MM.1S (cell line): ENCODE data around the gene TMEFF2.

ENCODE experiments used
- DNase-seq: peaks from one replicate; pipeline ENCODE4 v3.0.0-alpha.2; 2015
- H2AFZ ChIP-seq: fragments of 300-600 bp; sonication (generic); 2 replicates; pipeline ENCODE4 v1.6.0; 2016; ENCODE audit warnings: antibody characterized with exemption, low read length
- H3F3A ChIP-seq: fragments of 300-600 bp; sonication (generic); 2 replicates; pipeline ENCODE4 v1.6.1; 2016; ENCODE audit warnings: mild to moderate bottlenecking, antibody characterized with exemption, low read length, moderate library complexity, mixed read lengths; ENCODE audit not compliant: insufficient read depth
- H3K27ac ChIP-seq: fragments of 300-600 bp; sonication (generic); 2 replicates; pipeline ENCODE4 v1.5.1; 2016; ENCODE audit warnings: mild to moderate bottlenecking, low read length
- H3K27me3 ChIP-seq: fragments of 300-600 bp; sonication (generic); replicated peaks from 2 replicates; pipeline ENCODE4 v1.6.0; 2016; ENCODE audit warnings: low read length; ENCODE audit not compliant: insufficient read depth
- H3K36me3 ChIP-seq: fragments of 300-600 bp; sonication (generic); replicated peaks from 2 replicates; pipeline ENCODE4 v1.6.1; 2016; ENCODE audit warnings: mild to moderate bottlenecking, low read length, mixed read lengths; ENCODE audit not compliant: insufficient read depth
- H3K4me1 ChIP-seq: fragments of 300-600 bp; sonication (generic); 2 replicates; pipeline ENCODE4 v1.6.1; 2016; ENCODE audit warnings: low read length, mixed read lengths
- H3K4me2 ChIP-seq: fragments of 300-600 bp; sonication (generic); 2 replicates; pipeline ENCODE4 v1.6.0; 2016; ENCODE audit warnings: low read depth, low read length
- H3K4me3 ChIP-seq: fragments of 300-600 bp; sonication (generic); 2 replicates; pipeline ENCODE4 v1.5.1; 2016; ENCODE audit warnings: low read length, mixed read lengths
- H3K79me2 ChIP-seq: fragments of 300-600 bp; sonication (generic); 2 replicates; pipeline ENCODE4 v1.6.1; 2016; ENCODE audit warnings: mixed run types, low read length, mixed read lengths
- H3K9ac ChIP-seq: fragments of 300-600 bp; sonication (generic); 2 replicates; pipeline ENCODE4 v1.6.1; 2016; ENCODE audit warnings: low read length, mixed read lengths
- H3K9me2 ChIP-seq: fragments of 300-600 bp; sonication (generic); replicated peaks from 2 replicates; pipeline ENCODE4 v1.6.1; 2016; ENCODE audit warnings: mild to moderate bottlenecking, low read length, mixed read lengths; ENCODE audit not compliant: insufficient read depth
- H3K9me3 ChIP-seq: fragments of 300-600 bp; sonication (generic); replicated peaks from 2 replicates; pipeline ENCODE4 v1.6.1; 2016; ENCODE audit warnings: mild to moderate bottlenecking, low read length, mixed read lengths; ENCODE audit not compliant: insufficient read depth
- H4K20me1 ChIP-seq: fragments of 300-600 bp; sonication (generic); 2 replicates; pipeline ENCODE4 v1.6.1; 2016; ENCODE audit warnings: mild to moderate bottlenecking, low read length, moderate library complexity, mixed read lengths; ENCODE audit not compliant: insufficient read depth
- CTCF ChIP-seq: fragments of 300-600 bp; sonication (generic); IDR thresholded peaks from 2 replicates; pipeline ENCODE4 v1.5.1; 2016; ENCODE audit warnings: antibody characterized with exemption, low read length, mixed read lengths
- EZH2 ChIP-seq: fragments of 300-600 bp; sonication (generic); optimal IDR thresholded peaks from 2 replicates; pipeline ENCODE3; 2017; ENCODE audit warnings: low read depth, mild to moderate bottlenecking, antibody characterized with exemption, low read length, mixed read lengths
- EZH2phosphoT487 ChIP-seq: fragments of 300-600 bp; sonication (generic); IDR thresholded peaks from 2 replicates; pipeline ENCODE4 v1.6.1; 2018; ENCODE audit warnings: antibody characterized with exemption, low read length

Gene TMEFF2

GRCh38 chr2:191968120-191968519 is 226.6 kb downstream of the TMEFF2 start:
- no peak for DNase-seq
- no peak for TF ChIP-seq EZH2
- TF ChIP-seq CTCF: no peak
- TF ChIP-seq EZH2phosphoT487: no peak
- no peaks in the 10 kb centered on the region for H3K9me2 ChIP-seq
- H4K20me1 ChIP-seq: no peaks in the 10 kb centered on the region
- H3K36me3 ChIP-seq: no peaks in the 10 kb centered on the region
- H3K79me2 ChIP-seq: no peaks in the 10 kb centered on the region
- H3K9ac ChIP-seq: no peak overlapping the region
- H3K9me3 ChIP-seq: no peaks in the 10 kb centered on the region
- H3F3A ChIP-seq: no peaks in the 10 kb centered on the region
- H3K4me2 ChIP-seq: no peak overlapping the region
- H3K4me3 ChIP-seq: no peak overlapping the region
- H2AFZ ChIP-seq: no peak overlapping the region
- H3K27ac ChIP-seq: no peak overlapping the region
- H3K4me1 ChIP-seq: no peaks in the 10 kb centered on the region
- H3K27me3 ChIP-seq: no peaks in the 10 kb centered on the region

- Histone ChIP-seq H3K4me3 (no peak overlapping the region), H3K4me1 (no peaks in the 10 kb centered on the region), H3K9me3 (no peaks in the 10 kb centered on the region), H3K27me3 (no peaks in the 10 kb centered on the region), H3K36me3 (no peaks in the 10 kb centered on the region), H3K4me2 (no peak overlapping the region), H4K20me1 (no peaks in the 10 kb centered on the region), H3K9me2 (no peaks in the 10 kb centered on the region), H2AFZ (no peak overlapping the region), H3K9ac (no peak overlapping the region), H3K79me2 (no peaks in the 10 kb centered on the region), H3K27ac (no peak overlapping the region), H3F3A (no peaks in the 10 kb centered on the region)
- no peak for TF ChIP-seq CTCF
- no peak for TF ChIP-seq EZH2
- no peak for TF ChIP-seq EZH2phosphoT487
- no peak for DNase-seq
Measured at GRCh38 chr2:191965733-191966132, 229.0 kb downstream of the TMEFF2 start.

GRCh38 chr2:191961556-191961955 is 233.2 kb downstream of the TMEFF2 start:
- no peaks in the 10 kb centered on the region for H3K79me2 ChIP-seq
- H3K27ac ChIP-seq: no peak overlapping the region
- no peak overlapping the region for H3K4me2 ChIP-seq
- H3K4me1 ChIP-seq: no peaks in the 10 kb centered on the region
- H2AFZ ChIP-seq: no peak overlapping the region
- no peaks in the 10 kb centered on the region for H3K9me2 ChIP-seq
- no peak for DNase-seq
- H3K4me3 ChIP-seq: no peak overlapping the region
- H3F3A ChIP-seq: no peaks in the 10 kb centered on the region
- H3K9me3 ChIP-seq: no peaks in the 10 kb centered on the region
- no peak for TF ChIP-seq EZH2phosphoT487
- TF ChIP-seq CTCF: no peak
- no peak for TF ChIP-seq EZH2
- no peak overlapping the region for H3K9ac ChIP-seq
- no peaks in the 10 kb centered on the region for H3K27me3 ChIP-seq
- no peaks in the 10 kb centered on the region for H3K36me3 ChIP-seq
- H4K20me1 ChIP-seq: no peaks in the 10 kb centered on the region

- Histone ChIP-seq H3K9me2 (no peaks in the 10 kb centered on the region), H3K27ac (no peak overlapping the region), H3F3A (no peaks in the 10 kb centered on the region), H4K20me1 (no peaks in the 10 kb centered on the region), H3K36me3 (no peaks in the 10 kb centered on the region), H3K79me2 (no peaks in the 10 kb centered on the region), H3K4me3 (no peak overlapping the region), H3K4me2 (no peak overlapping the region), H2AFZ (no peak overlapping the region), H3K9me3 (no peaks in the 10 kb centered on the region), H3K4me1 (no peaks in the 10 kb centered on the region), H3K27me3 (no peaks in the 10 kb centered on the region), H3K9ac (no peak overlapping the region)
- TF ChIP-seq CTCF: no peak
- no peak for TF ChIP-seq EZH2phosphoT487
- no peak for TF ChIP-seq EZH2
- no peak for DNase-seq
Measured at GRCh38 chr2:191959209-191959608, 235.5 kb downstream of the TMEFF2 start.
